ENCODE results near the gene ANKRD34B. TPM values are rescaled to one million over a fixed set of nuclear protein-coding genes. Genes with fewer than 3 reads are reported as not detected.

Gene ANKRD34B
- total RNA-seq, 2 experiments from 2014 or later, result not detected

GRCh38 chr5:80507663-80508062 is 62.4 kb downstream of the ANKRD34B start:
- CTCF ChIA-PET, result no interaction called here
- Mint-ChIP-seq H3K4me3 (no peak overlapping the region), H3K27ac (no peak overlapping the region), H3K27me3 (no peaks in the 10 kb centered on the region), H3K9me3 (no peaks in the 10 kb centered on the region), H3K4me1 (ENCODE audit: low read depth) (peaks cover 6% of the 10 kb centered on the region), H3K36me3 (ENCODE audit: low read depth) (no peaks in the 10 kb centered on the region)
- Histone ChIP-seq H3K36me3 (ENCODE audit: insufficient read depth, low read length) (no peaks in the 10 kb centered on the region), H3K4me1 (ENCODE audit: insufficient read depth, low read length) (no peaks in the 10 kb centered on the region), H3K4me3 (ENCODE audit: low read length) (no peak overlapping the region), H3K9me3 (ENCODE audit: control insufficient read depth in 1 of 2, insufficient read depth in 1 of 2, low read length in 2 of 2) (no peaks in the 10 kb centered on the region), H3K27me3 (ENCODE audit: control insufficient read depth in 1 of 2, insufficient read depth in 2 of 2, low read length in 2 of 2) (no peaks in the 10 kb centered on the region), H3K27ac (ENCODE audit: low read depth in 1 of 2, low read length in 2 of 2) (no peak overlapping the region)
- TF ChIP-seq CTCF (IDR thresholded peaks at IDR 0.05), result no peak
- DNase-seq (no peak), ATAC-seq (ENCODE audit: poor library complexity) (no peak)
- intact Hi-C loops (cut with DNase I, micrococcal nuclease), result no loop called here
- POLR2A ChIA-PET, result no interaction called here

Other genes starting within 250 kb of the ANKRD34B start
- 1 to 10 TPM; 7.5 to 7.9 TPM for gene ZFYVE16, start 162.2 kb downstream of the ANKRD34B start, total RNA-seq
- gene FAM151B, start 82.2 kb downstream of the ANKRD34B start, total RNA-seq, result under 1 TPM; 0.33 to 0.61 TPM
- 10 to 100 TPM; 11.3 to 13.0 TPM for gene MSH3, start 84.4 kb upstream of the ANKRD34B start, total RNA-seq
- gene DHFR, start 84.7 kb upstream of the ANKRD34B start, total RNA-seq, result 1 to 10 TPM; 3.6 to 4.0 TPM

All from CD4-positive, alpha-beta T cell (primary cell).